ENCODE results near the gene MED27. TPM values are rescaled to one million over a fixed set of nuclear protein-coding genes. Genes with fewer than 3 reads are reported as not detected.

Gene MED27
- total and polyA plus RNA-seq, 9 of the 15 experiments (the other 6 are each of a cell fraction or from before 2014, with no cell fraction given), result 24.4 to 91.0 (median 36.1) TPM

GRCh38 chr9:131915181-131915580, 164.5 kb downstream of the MED27 start:
- Histone ChIP-seq H3K36me3 (ENCODE audit: control insufficient read depth, insufficient read depth, low read length) (no peaks in the 10 kb centered on the region), H2AFZ (ENCODE audit: low read depth, low read length) (no peak overlapping the region), H3K4me1 (replicated peaks in 1 of 2; ENCODE audit: control insufficient read depth in 2 of 2, insufficient read depth in 2 of 2, low read length in 2 of 2) (no peaks in the 10 kb centered on the region), H3K27me3 (ENCODE audit: control insufficient read depth in 2 of 2, insufficient read depth in 2 of 2, low read length in 2 of 2) (no peaks in the 10 kb centered on the region), H3K9me1 (ENCODE audit: control insufficient read depth, insufficient read depth, low read length) (peaks cover 6% of the 10 kb centered on the region), H4K20me1 (replicated peaks; ENCODE audit: control insufficient read depth, insufficient read depth, low read length) (peaks cover 11% of the 10 kb centered on the region; the same call in 1 of the 2 replicates), H3K9me3 (replicated peaks; ENCODE audit: control insufficient read depth, insufficient read depth, low read depth, low read length) (no peaks in the 10 kb centered on the region), H3K27ac (ENCODE audit: extremely low read depth, low read depth, low read length) (no peak overlapping the region), H3K9ac (ENCODE audit: insufficient read depth in 1 of 2, low read depth in 2 of 2, low read length in 2 of 2) (no peak overlapping the region), H3K4me3 (no peak overlapping the region), H3K79me2 (ENCODE audit: control insufficient read depth, insufficient read depth, low read length) (no peaks in the 10 kb centered on the region), H3K4me2 (ENCODE audit: insufficient read depth, low read length) (no peak overlapping the region)
- FAIRE-seq (no peak), ATAC-seq (no peak), DNase-seq (ENCODE audit: extremely low read depth in 1 of 4, low spot score in 3 of 4) (no peak)
- in situ Hi-C loops (cut with MboI) (no loop called here), intact Hi-C loops (cut with micrococcal nuclease) (no loop called here)
- POLR2A ChIA-PET, result no interaction called here
- BruUV-seq (replicated peaks), result no TSS peak
- CTCF ChIA-PET (ENCODE audit: low intra/inter-chr PET ratio), result no interaction called here
- 56% methylated on average over 2 of the region's 2 CpGs for WGBS (ENCODE audit: insufficient coverage, low coverage, missing lambda C conversion rate)
- TF ChIP-seq BRCA1 (IDR thresholded peaks at IDR 0.05) (no peak), BRCA1 (CRISPR knock-in tag; IDR thresholded peaks at IDR 0.05) (no peak), PHF21A (IDR thresholded peaks at IDR 0.05; ENCODE audit: borderline replicate concordance, low read depth) (no peak), KDM2B (CRISPR knock-in tag; IDR thresholded peaks at IDR 0.05) (no peak), ZKSCAN3 (CRISPR knock-in tag; IDR thresholded peaks at IDR 0.05) (no peak), ZBTB12 (CRISPR knock-in tag; IDR thresholded peaks at IDR 0.05) (no peak), SMARCA5 (IDR thresholded peaks at IDR 0.05) (no peak), MAZ (CRISPR knock-in tag; conservative IDR thresholded peaks at IDR 0.05 in 1 of 2, IDR thresholded peaks at IDR 0.05 in 1 of 2) (no peak), ZNF12 (CRISPR knock-in tag; IDR thresholded peaks at IDR 0.05) (no peak), MYBL2 (IDR thresholded peaks at IDR 0.05; ENCODE audit: low read depth) (no peak), MYBL2 (CRISPR knock-in tag; IDR thresholded peaks at IDR 0.05; ENCODE audit: borderline replicate concordance) (no peak), ARID3B (CRISPR knock-in tag; IDR thresholded peaks at IDR 0.05; ENCODE audit: borderline replicate concordance) (no peak), ZNF347 (CRISPR knock-in tag; IDR thresholded peaks at IDR 0.05; ENCODE audit: low read depth) (no peak)
- TF ChIP-seq, protein P1, sequence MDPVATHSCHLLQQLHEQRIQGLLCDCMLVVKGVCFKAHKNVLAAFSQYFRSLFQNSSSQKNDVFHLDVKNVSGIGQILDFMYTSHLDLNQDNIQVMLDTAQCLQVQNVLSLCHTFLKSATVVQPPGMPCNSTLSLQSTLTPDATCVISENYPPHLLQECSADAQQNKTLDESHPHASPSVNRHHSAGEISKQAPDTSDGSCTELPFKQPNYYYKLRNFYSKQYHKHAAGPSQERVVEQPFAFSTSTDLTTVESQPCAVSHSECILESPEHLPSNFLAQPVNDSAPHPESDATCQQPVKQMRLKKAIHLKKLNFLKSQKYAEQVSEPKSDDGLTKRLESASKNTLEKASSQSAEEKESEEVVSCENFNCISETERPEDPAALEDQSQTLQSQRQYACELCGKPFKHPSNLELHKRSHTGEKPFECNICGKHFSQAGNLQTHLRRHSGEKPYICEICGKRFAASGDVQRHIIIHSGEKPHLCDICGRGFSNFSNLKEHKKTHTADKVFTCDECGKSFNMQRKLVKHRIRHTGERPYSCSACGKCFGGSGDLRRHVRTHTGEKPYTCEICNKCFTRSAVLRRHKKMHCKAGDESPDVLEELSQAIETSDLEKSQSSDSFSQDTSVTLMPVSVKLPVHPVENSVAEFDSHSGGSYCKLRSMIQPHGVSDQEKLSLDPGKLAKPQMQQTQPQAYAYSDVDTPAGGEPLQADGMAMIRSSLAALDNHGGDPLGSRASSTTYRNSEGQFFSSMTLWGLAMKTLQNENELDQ (CRISPR knock-in tag; IDR thresholded peaks at IDR 0.05; ENCODE audit: borderline replicate concordance), result no peak
- TF ChIP-seq, protein P2, sequence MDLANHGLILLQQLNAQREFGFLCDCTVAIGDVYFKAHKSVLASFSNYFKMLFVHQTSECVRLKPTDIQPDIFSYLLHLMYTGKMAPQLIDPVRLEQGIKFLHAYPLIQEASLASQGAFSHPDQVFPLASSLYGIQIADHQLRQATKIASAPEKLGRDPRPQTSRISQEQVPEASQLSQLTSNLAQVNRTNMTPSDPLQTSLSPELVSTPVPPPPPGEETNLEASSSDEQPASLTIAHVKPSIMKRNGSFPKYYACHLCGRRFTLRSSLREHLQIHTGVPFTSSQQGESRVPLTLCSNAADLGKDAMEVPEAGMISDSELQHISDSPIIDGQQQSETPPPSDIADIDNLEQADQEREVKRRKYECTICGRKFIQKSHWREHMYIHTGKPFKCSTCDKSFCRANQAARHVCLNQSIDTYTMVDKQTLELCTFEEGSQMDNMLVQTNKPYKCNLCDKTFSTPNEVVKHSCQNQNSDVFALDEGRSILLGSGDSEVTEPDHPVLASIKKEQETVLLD (IDR thresholded peaks at IDR 0.05), result no peak

Measured in K562 (cell line).